H9 (cell line): Measurements from ENCODE around the gene KRT34. TPM values are rescaled to one million over a fixed set of nuclear protein-coding genes. Genes with fewer than 3 reads are reported as not detected.

Experiments
- DNase-seq: peaks from one replicate; pipeline ENCODE4 v3.0.0-alpha.2; 2017
- H2AFZ ChIP-seq: one replicate; pipeline ENCODE4 v1.6.1; 2013; ENCODE audit warnings: mild to moderate bottlenecking, low read length, control low read depth, moderate library complexity
- H2AK5ac ChIP-seq: 2 replicates; pipeline ENCODE4 v1.6.1; 2013; ENCODE audit warnings: low read length, control low read depth, mixed read lengths; ENCODE audit not compliant: insufficient read length
- H2BK120ac ChIP-seq: one replicate; pipeline ENCODE4 v1.6.1; 2013; ENCODE audit warnings: low read depth, mild to moderate bottlenecking, low read length, control low read depth, inconsistent platforms; ENCODE audit not compliant: poor library complexity, severe bottlenecking
- H2BK12ac ChIP-seq: 2 replicates; pipeline ENCODE4 v1.6.1; 2013; ENCODE audit warnings: low read length, control low read depth, mixed read lengths, low read depth; ENCODE audit not compliant: insufficient read length
- H2BK15ac ChIP-seq: 2 replicates; pipeline ENCODE4 v1.6.1; 2013; ENCODE audit warnings: low read depth, low read length, control low read depth
- H2BK20ac ChIP-seq: one replicate; pipeline ENCODE4 v1.6.1; 2013; ENCODE audit warnings: low read depth, mild to moderate bottlenecking, low read length, control low read depth, inconsistent platforms; ENCODE audit not compliant: poor library complexity, severe bottlenecking
- H2BK5ac ChIP-seq: 2 replicates; pipeline ENCODE4 v1.6.1; 2013; ENCODE audit warnings: low read length, control low read depth, mixed read lengths; ENCODE audit not compliant: insufficient read length
- H3K14ac ChIP-seq: 2 replicates; pipeline ENCODE4 v1.6.1; 2013; ENCODE audit warnings: low read length, control low read depth; ENCODE audit not compliant: insufficient read depth
- H3K18ac ChIP-seq: 2 replicates; pipeline ENCODE4 v1.6.1; 2013; ENCODE audit warnings: low read depth, mild to moderate bottlenecking, mixed read lengths, low read length, control low read depth; ENCODE audit not compliant: insufficient read length
- H3K23ac ChIP-seq: 2 replicates; pipeline ENCODE4 v1.6.1; 2013; ENCODE audit warnings: low read length, control low read depth, mixed read lengths, low read depth; ENCODE audit not compliant: insufficient read length
- H3K23me2 ChIP-seq: 2 replicates; pipeline ENCODE4 v1.6.1; 2013; ENCODE audit warnings: low read depth, mild to moderate bottlenecking, mixed read lengths, low read length, control low read depth; ENCODE audit not compliant: insufficient read length, poor library complexity, severe bottlenecking
- H3K27ac ChIP-seq: 2 replicates; pipeline ENCODE4 v1.5.1; 2013; ENCODE audit warnings: low read length, control low read depth, mixed read lengths, low read depth; ENCODE audit not compliant: insufficient read length
- H3K27me3 ChIP-seq: 2 replicates; pipeline ENCODE4 v1.6.1; 2013; ENCODE audit warnings: low read length, control low read depth, inconsistent platforms; ENCODE audit not compliant: insufficient read depth
- H3K4ac ChIP-seq: 2 replicates; pipeline ENCODE4 v1.6.1; 2013; ENCODE audit warnings: low read depth, mild to moderate bottlenecking, control low read depth, inconsistent platforms, low read length, moderate library complexity
- H3K4me1 ChIP-seq: 2 replicates; pipeline ENCODE4 v1.6.1; 2013; ENCODE audit warnings: low read length, control low read depth, inconsistent platforms; ENCODE audit not compliant: insufficient read depth
- H3K4me2 ChIP-seq: 2 replicates; pipeline ENCODE4 v1.6.1; 2013; ENCODE audit warnings: low read length, control low read depth, mixed read lengths; ENCODE audit not compliant: insufficient read length, insufficient read depth
- H3K56ac ChIP-seq: 2 replicates; pipeline ENCODE4 v1.6.1; 2013; ENCODE audit warnings: low read depth, mild to moderate bottlenecking, mixed read lengths, low read length, control low read depth; ENCODE audit not compliant: insufficient read length
- H3K79me1 ChIP-seq: 2 replicates; pipeline ENCODE4 v1.6.1; 2013; ENCODE audit warnings: low read depth, mild to moderate bottlenecking, moderate library complexity, low read length, control low read depth, inconsistent platforms; ENCODE audit not compliant: insufficient read depth, poor library complexity, severe bottlenecking
- H3K79me2 ChIP-seq: 2 replicates; pipeline ENCODE4 v1.6.1; 2013; ENCODE audit warnings: low read length, control low read depth, inconsistent platforms; ENCODE audit not compliant: insufficient read depth
- H3K9ac ChIP-seq: 2 replicates; pipeline ENCODE4 v1.6.1; 2013; ENCODE audit warnings: low read length, control low read depth, mixed read lengths; ENCODE audit not compliant: insufficient read length; ENCODE audit errors: extremely low read depth
- H3K9me3 ChIP-seq: one replicate; pipeline ENCODE4 v1.6.1; 2013; ENCODE audit warnings: low read depth, low read length, inconsistent platforms; ENCODE audit not compliant: control insufficient read depth
- H3T11ph ChIP-seq: one replicate; pipeline ENCODE4 v1.6.1; 2013; ENCODE audit warnings: mild to moderate bottlenecking, low read length, control low read depth, inconsistent platforms
- H4K20me1 ChIP-seq: one replicate; pipeline ENCODE4 v1.6.1; 2013; ENCODE audit not compliant: control insufficient read depth, insufficient read length, insufficient read depth
- H4K5ac ChIP-seq: 2 replicates; pipeline ENCODE4 v1.6.1; 2013; ENCODE audit warnings: low read depth, mild to moderate bottlenecking, mixed read lengths, low read length, control low read depth; ENCODE audit not compliant: insufficient read length
- H4K8ac ChIP-seq: replicated peaks from 2 replicates; pipeline ENCODE4 v1.6.1; 2013; ENCODE audit warnings: low read length, control low read depth, mixed read lengths, low read depth; ENCODE audit not compliant: insufficient read length
- H4K91ac ChIP-seq: 2 replicates; pipeline ENCODE4 v1.6.1; 2013; ENCODE audit warnings: low read depth, mild to moderate bottlenecking, moderate library complexity, mixed read lengths, low read length, control low read depth; ENCODE audit not compliant: insufficient read length
- H3K27ac Mint-ChIP-seq, 3 experiments: 2 replicates in 2 of 3; 3 replicates in 1 of 3; pipeline ENCODE4 v1.8.0; 2020 to 2021; ENCODE audit warnings: mixed read lengths in 3 of 3, mild to moderate bottlenecking in 1 of 3, moderate library complexity in 1 of 3
- H3K27me3 Mint-ChIP-seq: 2 replicates; pipeline ENCODE4 v1.8.0; 2021; ENCODE audit warnings: low read depth, mild to moderate bottlenecking, moderate library complexity, mixed read lengths
- H3K36me3 Mint-ChIP-seq, 3 experiments: 2 replicates in 2 of 3; 3 replicates in 1 of 3; pipeline ENCODE4 v1.8.0; 2020 to 2021; ENCODE audit warnings: low read depth in 3 of 3, mixed read lengths in 3 of 3; ENCODE audit not compliant: insufficient read depth in 1 of 3
- H3K4me1 Mint-ChIP-seq, 2 experiments: 2 replicates each; pipeline ENCODE4 v1.8.0; 2020; ENCODE audit warnings: mixed read lengths in 2 of 2
- H3K4me3 Mint-ChIP-seq, 2 experiments: 2 replicates in 1 of 2; 3 replicates in 1 of 2; pipeline ENCODE4 v1.8.0; 2020 to 2021; ENCODE audit warnings: mild to moderate bottlenecking in 2 of 2, mixed read lengths in 2 of 2, moderate library complexity in 1 of 2
- H3K9me3 Mint-ChIP-seq, 2 experiments: 2 replicates in 1 of 2; 3 replicates in 1 of 2; pipeline ENCODE4 v1.8.0; 2020; ENCODE audit warnings: mild to moderate bottlenecking in 2 of 2, mixed read lengths in 2 of 2, moderate library complexity in 1 of 2
- WGBS: extraction: QIAGEN DNeasy Blood & Tissue Kit; methylation state at CpG from one replicate; pipeline ENCODE4 v1.1.7; 2013; ENCODE audit warnings: missing lambda C conversion rate, low lambda C conversion rate, mixed read lengths; ENCODE audit not compliant: insufficient read length; ENCODE audit errors: extremely low coverage; 5-methylcytosine and 5-hydroxymethylcytosine counted together
- total RNA-seq: library from RNA; stranded (reverse); gene quantifications from 2 replicates; pipeline ENCODE4 v1.2.1, GENCODE V29; 2021
- TF ChIP-seq, protein P1 (sequence below): fragments of 200-600 bp; sonication (generic); conservative IDR thresholded peaks from 3 replicates; pipeline ENCODE4 v1.8.0; 2021; ENCODE audit warnings: antibody characterized with exemption, mild to moderate bottlenecking

KRT34 gene
- total RNA-seq, 1 experiment from 2014 or later, result not detected

GRCh38 chr17:41428591-41429291, 46.6 kb upstream of the KRT34 start:
- Histone ChIP-seq H2BK20ac (no peak overlapping the region), H3K79me1 (no peaks in the 10 kb centered on the region), H3K23ac (no peak overlapping the region), H2AK5ac (no peak overlapping the region), H2BK12ac (no peak overlapping the region), H3T11ph (no peak overlapping the region), H4K20me1 (no peaks in the 10 kb centered on the region), H3K27ac (no peak overlapping the region), H2BK15ac (no peak overlapping the region), H3K14ac (no peak overlapping the region), H4K5ac (no peak overlapping the region), H3K9me3 (no peaks in the 10 kb centered on the region), H2BK5ac (no peak overlapping the region), H2BK120ac (no peak overlapping the region), H3K23me2 (no peaks in the 10 kb centered on the region), H4K91ac (no peak overlapping the region), H3K9ac (no peak overlapping the region), H3K27me3 (no peaks in the 10 kb centered on the region), H3K4ac (no peak overlapping the region), H2AFZ (no peak overlapping the region), H4K8ac (no peak overlapping the region), H3K4me2 (no peak overlapping the region), H3K18ac (no peak overlapping the region), H3K79me2 (no peaks in the 10 kb centered on the region), H3K56ac (no peak overlapping the region), H3K4me1 (no peaks in the 10 kb centered on the region)
- peaks cover 9 to 11% of the 10 kb centered on the region in 2 experiments for H3K4me1 Mint-ChIP-seq
- H3K27me3 Mint-ChIP-seq, result peaks cover 4% of the 10 kb centered on the region
- H3K36me3 Mint-ChIP-seq, result no peaks in the 10 kb centered on the region
- H3K9me3 Mint-ChIP-seq, result no peaks in the 10 kb centered on the region
- H3K4me3 Mint-ChIP-seq, result no peak overlapping the region
- DNase-seq, result no peak
- WGBS, result no CpG with 5 or more reads among the region's 4 CpGs
- no peak overlapping the region for H3K27ac Mint-ChIP-seq
- TF ChIP-seq, protein P1, sequence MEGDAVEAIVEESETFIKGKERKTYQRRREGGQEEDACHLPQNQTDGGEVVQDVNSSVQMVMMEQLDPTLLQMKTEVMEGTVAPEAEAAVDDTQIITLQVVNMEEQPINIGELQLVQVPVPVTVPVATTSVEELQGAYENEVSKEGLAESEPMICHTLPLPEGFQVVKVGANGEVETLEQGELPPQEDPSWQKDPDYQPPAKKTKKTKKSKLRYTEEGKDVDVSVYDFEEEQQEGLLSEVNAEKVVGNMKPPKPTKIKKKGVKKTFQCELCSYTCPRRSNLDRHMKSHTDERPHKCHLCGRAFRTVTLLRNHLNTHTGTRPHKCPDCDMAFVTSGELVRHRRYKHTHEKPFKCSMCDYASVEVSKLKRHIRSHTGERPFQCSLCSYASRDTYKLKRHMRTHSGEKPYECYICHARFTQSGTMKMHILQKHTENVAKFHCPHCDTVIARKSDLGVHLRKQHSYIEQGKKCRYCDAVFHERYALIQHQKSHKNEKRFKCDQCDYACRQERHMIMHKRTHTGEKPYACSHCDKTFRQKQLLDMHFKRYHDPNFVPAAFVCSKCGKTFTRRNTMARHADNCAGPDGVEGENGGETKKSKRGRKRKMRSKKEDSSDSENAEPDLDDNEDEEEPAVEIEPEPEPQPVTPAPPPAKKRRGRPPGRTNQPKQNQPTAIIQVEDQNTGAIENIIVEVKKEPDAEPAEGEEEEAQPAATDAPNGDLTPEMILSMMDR, result no peak
